ENCODE measurements around the gene INSL3. TPM values are rescaled to one million over a fixed set of nuclear protein-coding genes. Genes with fewer than 3 reads are reported as not detected.
A peak's percentile ranks its signal among the peaks of the same experiment; 100 is the strongest.

Gene INSL3
- total RNA-seq, 1 experiment from 2014 or later: 0.57 TPM

DNA sequence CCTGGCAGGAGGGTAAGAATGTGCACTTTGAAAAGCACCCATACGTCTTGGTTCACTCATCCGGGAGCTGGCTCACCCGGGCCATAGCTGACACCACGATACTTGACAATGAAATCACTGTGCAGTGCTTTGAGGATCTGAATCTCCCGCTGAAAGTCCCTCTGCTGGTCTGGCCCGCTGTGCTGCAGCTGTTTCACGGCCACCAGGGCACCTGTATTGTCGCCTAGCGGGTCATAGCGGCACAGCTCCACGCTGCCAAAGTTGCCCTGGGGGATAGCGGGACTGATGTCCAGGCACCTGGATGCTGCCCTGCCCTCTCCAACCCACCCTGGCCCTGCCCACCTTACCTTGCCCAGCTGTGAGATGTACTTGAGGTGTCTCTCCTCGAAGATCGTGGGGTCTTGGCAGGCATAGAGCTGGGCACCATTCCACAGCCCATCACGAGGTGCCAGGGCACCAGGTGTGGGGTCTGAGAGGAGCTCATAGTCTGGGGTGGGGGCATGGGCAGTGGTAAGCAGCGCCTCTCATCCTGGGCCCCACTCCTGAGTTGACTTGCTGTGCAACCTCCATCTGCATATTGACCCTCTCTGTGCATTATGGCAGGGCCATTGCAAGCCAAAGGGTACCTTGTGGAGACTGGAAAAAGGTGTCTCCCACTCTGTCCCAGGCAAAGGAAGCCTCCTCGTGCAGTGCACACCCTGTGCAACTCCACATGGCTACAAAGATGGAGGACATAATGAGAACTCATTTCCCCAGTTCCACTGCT, 11.3 kb upstream of the INSL3 start:
- BruUV-seq (replicated peaks): no TSS peak
- no peaks in the 10 kb centered on the region for H3K27me3 ChIP-seq (ENCODE audit: control insufficient read depth, insufficient read depth, low read length)
- DNase-seq (ENCODE audit: low read depth, low spot score) (no peak), ATAC-seq (no peak)
- in situ Hi-C loops (cut with HindIII; ENCODE audit: low pct_unique_long_range_greater_than_20kb, low sequenced_read_pairs): no loop called here
- ChIA-PET POLR2A (no interaction called here), CTCF (no interaction called here)
- no peaks in the 10 kb centered on the region for H3K9me3 ChIP-seq (ENCODE audit: control insufficient read depth, insufficient read depth, low read depth, low read length)
- no peaks in the 10 kb centered on the region for H3K36me3 ChIP-seq (ENCODE audit: control insufficient read depth, insufficient read depth, low read length)
- intact Hi-C loops (cut with micrococcal nuclease; ENCODE audit: unreplicated experiment): no loop called here
- TF ChIP-seq POLR2AphosphoS5 (IDR thresholded peaks at IDR 0.05; ENCODE audit: low read depth, low read length): no peak
- TF ChIP-seq, protein P1, sequence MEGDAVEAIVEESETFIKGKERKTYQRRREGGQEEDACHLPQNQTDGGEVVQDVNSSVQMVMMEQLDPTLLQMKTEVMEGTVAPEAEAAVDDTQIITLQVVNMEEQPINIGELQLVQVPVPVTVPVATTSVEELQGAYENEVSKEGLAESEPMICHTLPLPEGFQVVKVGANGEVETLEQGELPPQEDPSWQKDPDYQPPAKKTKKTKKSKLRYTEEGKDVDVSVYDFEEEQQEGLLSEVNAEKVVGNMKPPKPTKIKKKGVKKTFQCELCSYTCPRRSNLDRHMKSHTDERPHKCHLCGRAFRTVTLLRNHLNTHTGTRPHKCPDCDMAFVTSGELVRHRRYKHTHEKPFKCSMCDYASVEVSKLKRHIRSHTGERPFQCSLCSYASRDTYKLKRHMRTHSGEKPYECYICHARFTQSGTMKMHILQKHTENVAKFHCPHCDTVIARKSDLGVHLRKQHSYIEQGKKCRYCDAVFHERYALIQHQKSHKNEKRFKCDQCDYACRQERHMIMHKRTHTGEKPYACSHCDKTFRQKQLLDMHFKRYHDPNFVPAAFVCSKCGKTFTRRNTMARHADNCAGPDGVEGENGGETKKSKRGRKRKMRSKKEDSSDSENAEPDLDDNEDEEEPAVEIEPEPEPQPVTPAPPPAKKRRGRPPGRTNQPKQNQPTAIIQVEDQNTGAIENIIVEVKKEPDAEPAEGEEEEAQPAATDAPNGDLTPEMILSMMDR (IDR thresholded peaks at IDR 0.05): no peak
- TF ChIP-seq, protein P2, sequence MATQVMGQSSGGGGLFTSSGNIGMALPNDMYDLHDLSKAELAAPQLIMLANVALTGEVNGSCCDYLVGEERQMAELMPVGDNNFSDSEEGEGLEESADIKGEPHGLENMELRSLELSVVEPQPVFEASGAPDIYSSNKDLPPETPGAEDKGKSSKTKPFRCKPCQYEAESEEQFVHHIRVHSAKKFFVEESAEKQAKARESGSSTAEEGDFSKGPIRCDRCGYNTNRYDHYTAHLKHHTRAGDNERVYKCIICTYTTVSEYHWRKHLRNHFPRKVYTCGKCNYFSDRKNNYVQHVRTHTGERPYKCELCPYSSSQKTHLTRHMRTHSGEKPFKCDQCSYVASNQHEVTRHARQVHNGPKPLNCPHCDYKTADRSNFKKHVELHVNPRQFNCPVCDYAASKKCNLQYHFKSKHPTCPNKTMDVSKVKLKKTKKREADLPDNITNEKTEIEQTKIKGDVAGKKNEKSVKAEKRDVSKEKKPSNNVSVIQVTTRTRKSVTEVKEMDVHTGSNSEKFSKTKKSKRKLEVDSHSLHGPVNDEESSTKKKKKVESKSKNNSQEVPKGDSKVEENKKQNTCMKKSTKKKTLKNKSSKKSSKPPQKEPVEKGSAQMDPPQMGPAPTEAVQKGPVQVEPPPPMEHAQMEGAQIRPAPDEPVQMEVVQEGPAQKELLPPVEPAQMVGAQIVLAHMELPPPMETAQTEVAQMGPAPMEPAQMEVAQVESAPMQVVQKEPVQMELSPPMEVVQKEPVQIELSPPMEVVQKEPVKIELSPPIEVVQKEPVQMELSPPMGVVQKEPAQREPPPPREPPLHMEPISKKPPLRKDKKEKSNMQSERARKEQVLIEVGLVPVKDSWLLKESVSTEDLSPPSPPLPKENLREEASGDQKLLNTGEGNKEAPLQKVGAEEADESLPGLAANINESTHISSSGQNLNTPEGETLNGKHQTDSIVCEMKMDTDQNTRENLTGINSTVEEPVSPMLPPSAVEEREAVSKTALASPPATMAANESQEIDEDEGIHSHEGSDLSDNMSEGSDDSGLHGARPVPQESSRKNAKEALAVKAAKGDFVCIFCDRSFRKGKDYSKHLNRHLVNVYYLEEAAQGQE (IDR thresholded peaks at IDR 0.05; ENCODE audit: insufficient read depth in 1 of 2, low read depth in 2 of 2, low read length in 1 of 2): no peak
- no peak for TF ChIP-seq TCF7L2 (IDR thresholded peaks at IDR 0.05; ENCODE audit: low read depth, low read length)
- TF ChIP-seq SIN3A (IDR thresholded peaks at IDR 0.05; ENCODE audit: borderline replicate concordance, insufficient read depth, low read depth, low read length): no peak
- no peak overlapping the region for H3K27ac ChIP-seq (ENCODE audit: low read length)
- no peak overlapping the region for H3K4me3 ChIP-seq (ENCODE audit: low read depth in 2 of 2, low read length in 2 of 2)
- H3K4me1 ChIP-seq (ENCODE audit: control insufficient read depth, insufficient read depth, low read length): no peaks in the 10 kb centered on the region

- no peak overlapping the region for H3K27ac ChIP-seq (ENCODE audit: low read length)
- no peak for ATAC-seq
- H3K4me3 ChIP-seq (ENCODE audit: low read depth in 2 of 2, low read length in 2 of 2): peak overlapping the region; percentile 33 to 53
- TF ChIP-seq, protein P2 (IDR thresholded peaks at IDR 0.05; ENCODE audit: insufficient read depth in 1 of 2, low read depth in 2 of 2, low read length in 1 of 2): no peak
- TF ChIP-seq TCF7L2 (IDR thresholded peaks at IDR 0.05; ENCODE audit: low read depth, low read length): no peak
- no peak for TF ChIP-seq POLR2AphosphoS5 (IDR thresholded peaks at IDR 0.05; ENCODE audit: low read depth, low read length)
- TF ChIP-seq SIN3A (IDR thresholded peaks at IDR 0.05; ENCODE audit: borderline replicate concordance, insufficient read depth, low read depth, low read length): no peak
- no peaks in the 10 kb centered on the region for H3K27me3 ChIP-seq (ENCODE audit: control insufficient read depth, insufficient read depth, low read length)
- no TSS peak for BruUV-seq (replicated peaks)
- H3K4me1 ChIP-seq (ENCODE audit: control insufficient read depth, insufficient read depth, low read length): no peaks in the 10 kb centered on the region
- in situ Hi-C loops (cut with HindIII; ENCODE audit: low pct_unique_long_range_greater_than_20kb, low sequenced_read_pairs): no loop called here
- intact Hi-C loops (cut with micrococcal nuclease; ENCODE audit: unreplicated experiment): no loop called here
- DNase-seq (ENCODE audit: low read depth, low spot score): no peak
- no peaks in the 10 kb centered on the region for H3K36me3 ChIP-seq (ENCODE audit: control insufficient read depth, insufficient read depth, low read length)
- H3K9me3 ChIP-seq (ENCODE audit: control insufficient read depth, insufficient read depth, low read depth, low read length): no peaks in the 10 kb centered on the region
- ChIA-PET CTCF (interaction anchor here (0.7 kb wide), 1 partner anchor 49 kb away, joined by 3 read pairs; no protein-coding TSS in a partner anchor), POLR2A (no interaction called here)
These were observed 10.1 kb upstream of the INSL3 start for GRCh38 chr19:17831419-17831888.
